NCI-H510A (cell line): ENCODE results near the gene ENTPD2.

Experiments
- DNase-seq: peaks from one replicate; lab custom pipeline; 2025; lab: John Stamatoyannopoulos, UW

ENTPD2 gene

DNA sequence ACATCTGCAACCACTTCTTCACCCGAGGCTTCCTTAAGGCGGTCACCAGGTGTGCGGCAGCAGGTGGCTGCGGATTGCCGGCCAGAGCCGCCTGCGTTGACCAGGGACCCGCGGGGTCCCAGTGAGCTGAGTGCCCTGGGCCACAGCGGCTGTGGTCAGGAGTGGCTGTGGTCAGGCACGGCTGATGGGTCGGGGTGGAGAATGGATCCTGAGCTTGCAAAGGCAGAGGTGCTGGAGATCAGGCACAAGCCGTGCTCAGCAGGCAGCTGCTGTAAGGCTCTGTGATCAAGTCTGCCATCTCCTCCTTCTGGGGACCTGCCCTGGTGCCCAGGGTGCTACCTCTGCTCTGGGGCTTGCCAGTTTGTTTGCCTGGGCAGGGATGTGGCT is 25.5 kb upstream of the ENTPD2 start:
- DNase-seq = no peak

- DNase-seq = no peak
Measured at GRCh38 chr9:137078701-137079400, 25.0 kb upstream of the ENTPD2 start.

DNA sequence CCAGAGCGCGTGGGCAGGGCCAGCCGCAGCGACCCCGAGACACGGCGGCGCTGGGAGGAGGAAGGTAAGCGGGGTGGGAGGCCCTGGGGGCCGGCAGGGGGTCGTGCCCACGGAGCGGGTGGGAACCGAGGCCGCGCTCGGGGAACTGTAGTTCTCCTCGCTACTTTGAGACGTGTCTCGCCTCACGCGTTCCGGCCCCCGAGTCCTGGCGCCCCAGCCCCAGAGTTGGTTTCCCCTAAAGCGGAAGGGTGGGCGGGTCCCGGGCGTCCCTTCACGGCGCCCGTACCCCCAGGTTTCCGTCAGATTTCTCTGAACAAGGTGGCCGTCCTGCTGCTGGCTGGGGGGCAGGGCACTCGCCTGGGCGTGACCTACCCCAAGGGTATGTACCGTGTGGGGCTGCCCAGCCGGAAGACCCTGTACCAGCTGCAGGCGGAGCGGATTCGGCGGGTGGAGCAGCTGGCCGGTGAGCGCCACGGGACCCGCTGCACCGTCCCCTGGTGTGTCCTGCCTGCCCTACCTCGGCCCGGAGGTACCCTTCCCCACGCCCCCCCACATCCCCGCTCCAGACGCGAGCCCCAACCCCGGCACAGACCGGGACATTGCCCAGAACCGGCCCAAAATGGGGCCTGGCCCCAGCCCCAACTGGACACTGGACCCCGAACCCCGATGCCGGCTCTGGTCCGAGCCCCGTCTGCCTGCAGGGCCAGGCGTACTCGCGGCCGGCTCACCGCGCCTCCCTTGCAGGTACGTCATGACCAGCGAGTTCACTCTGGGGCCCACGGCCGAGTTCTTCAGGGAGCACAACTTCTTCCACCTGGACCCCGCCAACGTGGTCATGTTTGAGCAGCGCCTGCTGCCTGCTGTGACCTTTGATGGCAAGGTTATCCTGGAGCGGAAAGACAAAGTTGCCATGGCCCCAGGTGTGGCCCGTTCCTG is 24.2 kb upstream of the ENTPD2 start:
- no peak for DNase-seq

- no peak for DNase-seq
Measured at GRCh38 chr9:137077010-137077747, 23.3 kb upstream of the ENTPD2 start, which contains the start of gene UAP1L1. UAP1L1 (plus strand) TSS chr9:137077517; CDS start chr9:137077533, 16 bp downstream.

- no peak for DNase-seq
Measured at GRCh38 chr9:137076636-137077009, 22.8 kb upstream of the ENTPD2 start.

GRCh38 chr9:137075275-137075775 is 21.5 kb upstream of the ENTPD2 start:
- no peak for DNase-seq

- no peak for DNase-seq
Measured at GRCh38 chr9:137074657-137075274, 20.9 kb upstream of the ENTPD2 start.

DNA sequence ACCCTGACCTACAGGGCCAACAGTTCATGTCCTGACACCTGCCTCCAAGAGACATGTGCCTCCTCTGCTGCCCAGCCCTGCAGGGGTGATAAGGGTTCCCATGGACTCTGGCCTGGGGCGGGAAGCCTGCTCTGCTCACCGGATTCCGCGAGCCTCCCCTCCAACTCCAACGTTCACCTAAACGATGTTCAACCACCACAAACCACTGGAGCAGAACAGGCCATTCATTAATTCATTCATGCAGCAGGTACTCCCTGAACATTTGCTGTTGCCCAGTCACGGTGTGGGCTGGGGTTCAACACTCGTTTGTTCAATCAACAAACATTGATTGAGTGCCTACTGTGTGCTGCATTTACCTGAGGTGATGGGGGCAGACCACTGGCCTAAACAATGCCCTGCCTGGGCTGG is 20.1 kb upstream of the ENTPD2 start:
- no peak for DNase-seq

DNA sequence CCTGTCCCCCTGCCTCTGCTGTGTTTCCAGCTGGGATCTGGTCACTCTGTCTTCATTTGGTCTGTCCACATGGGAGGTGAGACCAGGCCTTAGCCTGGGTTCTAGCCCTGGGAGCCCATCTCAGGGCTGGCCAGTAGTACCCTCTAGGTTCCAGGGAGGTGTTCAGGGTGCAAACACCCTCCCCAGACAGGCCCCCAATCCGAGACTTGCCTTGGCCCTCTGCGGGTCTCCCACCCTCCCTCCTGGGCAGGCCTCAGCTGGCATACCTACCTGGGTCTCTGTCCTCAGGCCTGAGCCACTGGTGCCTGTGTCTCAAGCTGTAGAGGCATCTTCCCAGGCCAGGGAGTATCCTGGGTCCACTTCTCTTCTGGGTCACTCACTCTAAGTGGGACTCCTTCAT is 17.4 kb upstream of the ENTPD2 start:
- no peak for DNase-seq

GRCh38 chr9:137070906-137071275 is 17.0 kb upstream of the ENTPD2 start:
- no peak for DNase-seq

- DNase-seq = peak; percentile 93
Measured at GRCh38 chr9:137070201-137070905, 16.5 kb upstream of the ENTPD2 start, which contains the start of gene SAPCD2. SAPCD2 (minus strand) TSS chr9:137070557; CDS start chr9:137070460, 97 bp downstream.

DNA sequence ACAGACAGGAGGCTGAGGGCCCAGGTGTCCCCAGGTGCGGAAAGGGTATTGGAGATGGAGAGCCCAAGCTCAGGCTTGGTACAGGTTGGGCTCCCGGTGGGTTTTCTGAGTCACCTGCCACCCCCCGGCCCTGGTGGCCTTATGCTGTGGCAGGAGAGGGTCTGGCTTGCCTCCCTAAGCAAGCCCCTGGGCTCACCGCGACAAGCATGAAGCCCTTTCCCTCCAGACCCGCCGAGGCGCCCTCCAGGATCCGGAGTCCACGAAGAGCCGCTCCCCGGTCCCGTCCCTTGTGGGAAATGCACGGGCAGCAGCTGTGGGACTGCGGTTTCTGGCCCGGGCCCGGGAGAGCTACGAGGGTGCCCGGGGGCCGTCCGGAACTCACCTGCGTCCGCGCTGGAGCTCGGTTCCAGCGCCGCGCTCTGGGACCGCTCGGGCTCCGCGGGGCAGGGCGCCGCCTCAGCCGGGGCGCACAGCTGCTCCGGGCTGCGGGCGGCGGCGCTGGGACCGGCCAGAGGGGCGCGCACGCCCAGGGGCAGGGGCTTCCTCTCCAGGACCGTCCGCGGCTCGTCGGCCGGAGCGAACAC is 15.7 kb upstream of the ENTPD2 start:
- no peak for DNase-seq

DNA sequence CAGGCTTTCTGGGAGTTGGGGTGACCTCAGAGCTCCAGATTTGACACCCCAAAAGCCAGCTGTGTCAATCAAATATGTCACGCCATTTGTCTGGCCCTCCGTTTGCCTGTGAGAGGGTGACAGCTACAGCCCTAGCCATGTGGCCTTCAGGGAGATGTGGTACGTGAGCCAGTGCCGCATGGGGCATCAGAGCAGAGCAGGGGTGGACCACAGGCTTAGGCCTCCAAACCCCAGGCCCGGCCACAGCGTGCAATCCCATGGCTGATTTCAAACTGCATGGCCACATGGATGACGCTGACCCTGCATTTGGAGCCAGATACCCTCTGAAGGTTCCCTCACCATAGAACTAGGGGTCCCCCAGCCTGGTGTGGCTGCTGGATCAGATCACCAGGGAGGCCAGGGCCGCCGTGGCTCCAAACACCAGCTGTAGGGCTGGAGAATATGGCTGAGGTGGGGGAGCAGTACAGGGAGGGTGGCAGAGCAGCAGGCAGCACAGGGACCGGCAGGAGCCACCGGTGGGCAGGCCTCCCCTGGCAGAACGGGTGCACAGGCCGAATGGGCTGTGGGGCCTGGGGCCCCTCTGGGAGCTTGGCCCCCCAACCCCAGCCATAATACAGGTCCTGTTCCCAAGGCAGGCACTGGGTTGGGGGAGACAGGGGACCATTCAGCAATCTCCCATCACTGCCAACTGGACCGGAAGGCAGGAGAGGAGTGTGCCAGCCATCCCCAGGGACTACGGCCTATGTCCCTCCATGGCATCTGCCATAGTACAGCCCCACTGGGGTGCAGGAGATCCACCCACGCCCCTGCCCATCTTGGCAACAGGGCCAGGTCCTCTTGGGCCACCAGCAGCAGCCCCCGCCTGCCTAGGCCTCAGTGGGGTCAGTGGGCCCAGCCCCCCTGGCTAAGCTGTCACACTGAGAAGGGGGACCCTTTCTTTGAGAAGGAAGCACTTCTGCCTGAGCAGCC is 15.0 kb upstream of the ENTPD2 start:
- DNase-seq = no peak

DNA sequence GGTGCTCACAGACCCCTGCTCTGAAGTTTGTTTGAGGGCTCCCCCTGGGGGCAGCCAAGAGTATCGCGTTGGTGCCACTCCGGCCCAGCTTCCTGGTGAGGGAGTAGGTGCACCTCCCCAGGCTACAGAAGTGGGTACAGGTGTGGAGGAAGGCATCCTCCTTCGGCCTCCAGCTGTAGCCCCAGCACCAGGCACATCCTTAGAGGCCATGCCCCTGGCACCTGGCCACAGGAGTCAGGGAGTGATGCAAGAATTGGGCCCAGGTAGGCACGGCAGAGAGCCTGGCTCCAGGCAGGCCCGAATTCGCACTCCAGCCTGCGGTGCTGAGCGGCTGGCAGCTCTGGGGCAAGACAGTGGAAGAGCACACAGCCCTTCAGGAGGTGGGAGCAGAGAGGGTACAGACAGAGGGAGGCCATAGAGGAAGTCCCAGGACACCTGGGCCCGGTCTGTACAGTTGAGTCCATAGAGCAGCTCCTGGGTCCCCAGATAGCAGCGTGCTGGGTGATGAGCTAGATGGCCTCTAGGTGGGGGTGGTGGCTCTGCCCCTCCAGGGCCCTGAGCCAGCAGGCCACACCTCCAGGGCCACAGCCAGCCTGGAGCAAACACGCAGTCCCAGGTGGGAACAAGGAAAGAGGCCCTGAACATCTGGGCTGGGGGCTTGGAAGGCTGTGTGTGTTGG is 14.1 kb upstream of the ENTPD2 start:
- peak; percentile 55 for DNase-seq

DNA sequence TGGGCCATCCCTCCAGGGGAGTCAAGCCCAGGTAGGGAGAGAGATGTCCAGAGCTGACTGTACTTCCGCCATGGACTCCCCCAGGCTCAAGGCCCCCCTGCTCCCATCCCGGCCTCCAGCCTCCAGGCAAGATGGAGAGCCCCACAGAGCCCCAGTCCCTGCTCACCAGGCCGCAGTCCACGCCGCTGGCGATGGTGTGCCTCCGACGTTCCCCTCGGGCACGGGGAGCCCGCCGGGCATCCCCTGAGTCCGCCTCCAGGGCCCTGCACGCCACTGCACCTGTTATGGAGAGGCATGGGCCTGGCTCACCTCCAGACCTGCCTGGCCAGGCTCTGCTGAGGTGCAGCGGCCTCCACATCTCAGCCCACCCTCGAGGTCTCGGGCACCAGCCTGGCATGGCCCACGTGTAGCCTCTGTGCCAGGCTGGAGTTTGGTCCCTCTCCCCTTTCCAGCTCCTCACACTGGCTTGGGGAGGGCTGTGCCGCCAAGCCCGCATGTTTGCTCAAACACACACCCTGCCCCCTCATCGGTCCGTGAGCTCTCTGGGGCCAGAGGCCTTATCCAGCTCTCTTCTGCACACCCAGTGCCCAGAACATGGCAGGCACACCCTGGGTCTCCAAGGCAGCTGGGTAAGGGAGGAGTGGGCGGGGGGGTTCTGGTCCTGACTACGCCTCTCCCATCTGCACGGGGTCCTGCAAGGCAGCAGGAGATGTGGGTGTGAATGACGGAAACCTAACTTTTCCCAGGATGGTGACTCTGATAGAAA is 12.4 kb upstream of the ENTPD2 start:
- DNase-seq = no peak

GRCh38 chr9:137065336-137065967 is 11.6 kb upstream of the ENTPD2 start:
- no peak for DNase-seq

DNA sequence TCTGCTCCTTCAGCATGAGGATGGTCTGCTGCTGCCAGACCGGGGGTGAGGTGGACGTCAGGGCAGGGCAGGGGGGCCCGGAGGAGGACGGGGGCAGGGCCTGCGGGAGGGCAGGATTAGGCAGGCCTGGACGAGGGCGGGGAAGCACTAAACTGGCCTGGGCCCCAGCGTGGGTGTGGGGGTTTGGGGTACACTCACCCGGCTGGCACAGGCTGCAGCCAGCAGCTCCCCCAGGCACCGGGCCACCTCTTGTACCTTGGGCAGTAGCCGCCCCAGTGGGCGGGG is 11.0 kb upstream of the ENTPD2 start:
- no peak for DNase-seq
